ENCODE data around the gene RNF19B.

DNA sequence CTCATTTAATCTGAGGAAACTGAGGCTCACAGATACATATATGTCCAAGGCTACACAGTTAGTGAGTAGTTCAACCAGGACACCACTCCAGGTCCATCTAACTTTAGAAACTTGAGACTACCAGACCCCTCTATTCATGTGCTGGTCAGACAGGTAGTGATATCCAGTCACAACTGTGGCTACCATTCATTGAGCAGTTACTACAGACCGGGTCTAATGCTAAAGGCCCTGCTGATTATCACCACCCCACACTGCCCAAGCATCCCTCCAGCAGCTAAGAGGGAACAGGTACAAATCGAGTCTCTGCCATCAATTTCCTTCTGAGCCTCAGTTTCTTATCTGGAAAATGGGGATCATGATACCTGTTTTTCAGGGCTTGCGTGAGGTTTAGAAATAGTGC, 73.0 kb downstream of the RNF19B start:
- TF ChIP-seq, protein P1, sequence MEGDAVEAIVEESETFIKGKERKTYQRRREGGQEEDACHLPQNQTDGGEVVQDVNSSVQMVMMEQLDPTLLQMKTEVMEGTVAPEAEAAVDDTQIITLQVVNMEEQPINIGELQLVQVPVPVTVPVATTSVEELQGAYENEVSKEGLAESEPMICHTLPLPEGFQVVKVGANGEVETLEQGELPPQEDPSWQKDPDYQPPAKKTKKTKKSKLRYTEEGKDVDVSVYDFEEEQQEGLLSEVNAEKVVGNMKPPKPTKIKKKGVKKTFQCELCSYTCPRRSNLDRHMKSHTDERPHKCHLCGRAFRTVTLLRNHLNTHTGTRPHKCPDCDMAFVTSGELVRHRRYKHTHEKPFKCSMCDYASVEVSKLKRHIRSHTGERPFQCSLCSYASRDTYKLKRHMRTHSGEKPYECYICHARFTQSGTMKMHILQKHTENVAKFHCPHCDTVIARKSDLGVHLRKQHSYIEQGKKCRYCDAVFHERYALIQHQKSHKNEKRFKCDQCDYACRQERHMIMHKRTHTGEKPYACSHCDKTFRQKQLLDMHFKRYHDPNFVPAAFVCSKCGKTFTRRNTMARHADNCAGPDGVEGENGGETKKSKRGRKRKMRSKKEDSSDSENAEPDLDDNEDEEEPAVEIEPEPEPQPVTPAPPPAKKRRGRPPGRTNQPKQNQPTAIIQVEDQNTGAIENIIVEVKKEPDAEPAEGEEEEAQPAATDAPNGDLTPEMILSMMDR (IDR thresholded peaks at IDR 0.05; ENCODE audit: insufficient read depth, low read length): no peak
- no peak for TF ChIP-seq POLR2AphosphoS5 (IDR thresholded peaks at IDR 0.05; ENCODE audit: low read depth)
- TF ChIP-seq, protein P2, sequence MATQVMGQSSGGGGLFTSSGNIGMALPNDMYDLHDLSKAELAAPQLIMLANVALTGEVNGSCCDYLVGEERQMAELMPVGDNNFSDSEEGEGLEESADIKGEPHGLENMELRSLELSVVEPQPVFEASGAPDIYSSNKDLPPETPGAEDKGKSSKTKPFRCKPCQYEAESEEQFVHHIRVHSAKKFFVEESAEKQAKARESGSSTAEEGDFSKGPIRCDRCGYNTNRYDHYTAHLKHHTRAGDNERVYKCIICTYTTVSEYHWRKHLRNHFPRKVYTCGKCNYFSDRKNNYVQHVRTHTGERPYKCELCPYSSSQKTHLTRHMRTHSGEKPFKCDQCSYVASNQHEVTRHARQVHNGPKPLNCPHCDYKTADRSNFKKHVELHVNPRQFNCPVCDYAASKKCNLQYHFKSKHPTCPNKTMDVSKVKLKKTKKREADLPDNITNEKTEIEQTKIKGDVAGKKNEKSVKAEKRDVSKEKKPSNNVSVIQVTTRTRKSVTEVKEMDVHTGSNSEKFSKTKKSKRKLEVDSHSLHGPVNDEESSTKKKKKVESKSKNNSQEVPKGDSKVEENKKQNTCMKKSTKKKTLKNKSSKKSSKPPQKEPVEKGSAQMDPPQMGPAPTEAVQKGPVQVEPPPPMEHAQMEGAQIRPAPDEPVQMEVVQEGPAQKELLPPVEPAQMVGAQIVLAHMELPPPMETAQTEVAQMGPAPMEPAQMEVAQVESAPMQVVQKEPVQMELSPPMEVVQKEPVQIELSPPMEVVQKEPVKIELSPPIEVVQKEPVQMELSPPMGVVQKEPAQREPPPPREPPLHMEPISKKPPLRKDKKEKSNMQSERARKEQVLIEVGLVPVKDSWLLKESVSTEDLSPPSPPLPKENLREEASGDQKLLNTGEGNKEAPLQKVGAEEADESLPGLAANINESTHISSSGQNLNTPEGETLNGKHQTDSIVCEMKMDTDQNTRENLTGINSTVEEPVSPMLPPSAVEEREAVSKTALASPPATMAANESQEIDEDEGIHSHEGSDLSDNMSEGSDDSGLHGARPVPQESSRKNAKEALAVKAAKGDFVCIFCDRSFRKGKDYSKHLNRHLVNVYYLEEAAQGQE (IDR thresholded peaks at IDR 0.05; ENCODE audit: insufficient replicate concordance, low read depth): no peak

All from HL-60 (cell line).